SKM-1 (cell line): ENCODE data around the gene GABRG3.

ENCODE experiments used
- DNase-seq: peaks from one replicate; lab custom pipeline; 2025; ENCODE audit not compliant: unreplicated experiment; lab: John Stamatoyannopoulos, UW

Gene GABRG3

GRCh38 chr15:27456807-27457206 lies 485.8 kb downstream of the GABRG3 start:
- DNase-seq = no peak

- DNase-seq = no peak
Observed at GRCh38 chr15:27457766-27458165, 486.8 kb downstream of the GABRG3 start.

- no peak for DNase-seq
Observed at GRCh38 chr15:27458345-27459084, 487.5 kb downstream of the GABRG3 start.

GRCh38 chr15:27459836-27460235 lies 488.9 kb downstream of the GABRG3 start:
- no peak for DNase-seq

GRCh38 chr15:27461181-27461580 lies 490.2 kb downstream of the GABRG3 start:
- no peak for DNase-seq

GRCh38 chr15:27463525-27464088 lies 492.6 kb downstream of the GABRG3 start:
- DNase-seq = no peak

GRCh38 chr15:27464941-27465612 lies 494.1 kb downstream of the GABRG3 start:
- DNase-seq = no peak

- DNase-seq = no peak
Observed at GRCh38 chr15:27466758-27467157, 495.8 kb downstream of the GABRG3 start.

- DNase-seq = no peak
Observed at GRCh38 chr15:27468151-27468591, 497.2 kb downstream of the GABRG3 start.

- DNase-seq = no peak
Observed at GRCh38 chr15:27473845-27474244, 502.9 kb downstream of the GABRG3 start.

- no peak for DNase-seq
Observed at GRCh38 chr15:27475395-27475794, 504.4 kb downstream of the GABRG3 start.

- no peak for DNase-seq
Observed at GRCh38 chr15:27479296-27480140, 508.5 kb downstream of the GABRG3 start.

GRCh38 chr15:27480141-27480530 lies 509.2 kb downstream of the GABRG3 start:
- no peak for DNase-seq

GRCh38 chr15:27480642-27481041 lies 509.7 kb downstream of the GABRG3 start:
- DNase-seq = no peak

GRCh38 chr15:27481768-27482167 lies 510.8 kb downstream of the GABRG3 start:
- no peak for DNase-seq

GRCh38 chr15:27482287-27482686 lies 511.3 kb downstream of the GABRG3 start:
- DNase-seq = no peak

- no peak for DNase-seq
Observed at GRCh38 chr15:27483124-27483523, 512.1 kb downstream of the GABRG3 start.

GRCh38 chr15:27485265-27485664 lies 514.3 kb downstream of the GABRG3 start:
- no peak for DNase-seq

- DNase-seq = no peak
Observed at GRCh38 chr15:27486051-27486450, 515.1 kb downstream of the GABRG3 start.

GRCh38 chr15:27486683-27487647 lies 516.0 kb downstream of the GABRG3 start:
- no peak for DNase-seq
